GM12878 (cell line): Measurements from ENCODE around the gene BRME1. TPM values are rescaled to one million over a fixed set of nuclear protein-coding genes. Genes with fewer than 3 reads are reported as not detected.

ENCODE experiments used
- ATAC-seq: fragments of 200-7000 bp; cut with Tn5 transposase; 3 replicates; pipeline ENCODE4 v1.9.1; 2020; ENCODE audit warnings: mild to moderate bottlenecking, moderate library complexity
- BruUV-seq: library from RNA; stranded (reverse); fragments of 400-500 nt; replicated peaks from 2 replicates; lab custom pipeline; 2021; lab: Mats Ljungman, UMichigan
- CTCF ChIA-PET: fragments of 300-600 bp; sonication (Branson Sonifier 250); formaldehyde crosslinking; extraction: SDS; loops from one replicate; lab custom pipeline; 2021; ENCODE audit warnings: inconsistent platforms; lab: Yijun Ruan, JAX
- POLR2A ChIA-PET: fragments of 350-600 bp; formaldehyde crosslinking; extraction: SDS; loops from one replicate; lab custom pipeline; 2021; ENCODE audit warnings: inconsistent platforms; lab: Charles Lee
- RAD21 ChIA-PET: fragments of 300-600 bp; sonication (Branson Sonifier 250); formaldehyde crosslinking; loops from one replicate; lab custom pipeline; 2023; ENCODE audit warnings: antibody characterized with exemption; ENCODE audit not compliant: unreplicated experiment; lab: Charles Lee
- SMC1A ChIA-PET: fragments of 300-600 bp; sonication (Branson Sonifier 250); formaldehyde crosslinking; loops from one replicate; lab custom pipeline; 2023; ENCODE audit not compliant: unreplicated experiment, uncharacterized antibody; lab: Charles Lee
- DNase-seq: peaks from one replicate; pipeline ENCODE4 v3.0.0-alpha.2; 2011; ENCODE audit warnings: low read depth, low spot score
- FAIRE-seq: peaks from 3 replicates; lab custom pipeline; 2011; peaks lifted over from hg19 to GRCh38; lab: Jason Lieb, UNC
- H2AFZ ChIP-seq: 2 replicates; pipeline ENCODE4 v1.6.0; 2011; ENCODE audit warnings: low read depth, low read length, control low read depth; ENCODE audit not compliant: control insufficient read depth
- H3K27ac ChIP-seq: 2 replicates; pipeline ENCODE4 v1.5.1; 2011; ENCODE audit warnings: control low read depth; ENCODE audit not compliant: control insufficient read depth, insufficient read depth
- H3K27me3 ChIP-seq, 2 experiments: replicated peaks in 1 of 2; 2 replicates each; pipeline versions ENCODE4 v1.6.0 to v1.6.1; 2011; ENCODE audit warnings: low read length in 1 of 2; ENCODE audit not compliant: control insufficient read depth in 2 of 2, insufficient read depth in 2 of 2
- H3K36me3 ChIP-seq, 2 experiments: 2 replicates each; pipeline ENCODE4 v1.5.1; 2011; ENCODE audit warnings: low read length in 1 of 2; ENCODE audit not compliant: control insufficient read depth in 2 of 2, insufficient read depth in 2 of 2
- H3K4me1 ChIP-seq: 2 replicates; pipeline ENCODE4 v1.6.1; 2011; ENCODE audit warnings: mild to moderate bottlenecking, low read length, moderate library complexity, mixed read lengths; ENCODE audit not compliant: control insufficient read depth, insufficient read depth
- H3K4me2 ChIP-seq: 2 replicates; pipeline ENCODE4 v1.6.0; 2011; ENCODE audit warnings: control low read depth; ENCODE audit not compliant: control insufficient read depth, insufficient read depth
- H3K4me3 ChIP-seq: fragments of 200-600 bp; sonication (generic); 2 replicates; pipeline ENCODE4 v1.5.1; 2016
- H3K79me2 ChIP-seq: 2 replicates; pipeline ENCODE4 v1.6.0; 2011; ENCODE audit warnings: low read length; ENCODE audit not compliant: control insufficient read depth, insufficient read depth
- H3K9ac ChIP-seq: 2 replicates; pipeline ENCODE4 v1.8.0; 2011; ENCODE audit warnings: low read length, control low read depth, mixed read lengths; ENCODE audit not compliant: control insufficient read depth, insufficient read depth
- H3K9me3 ChIP-seq: replicated peaks from 3 replicates; pipeline ENCODE4 v1.5.1; 2011; ENCODE audit warnings: mild to moderate bottlenecking, low read length; ENCODE audit not compliant: control insufficient read depth, insufficient read depth
- H4K20me1 ChIP-seq: 2 replicates; pipeline ENCODE4 v1.6.0; 2011; ENCODE audit not compliant: control insufficient read depth, insufficient read depth
- CREB1 ChIP-seq: IDR thresholded peaks from 2 replicates; pipeline ENCODE4 v1.6.1; 2012; ENCODE audit warnings: low read depth, mild to moderate bottlenecking, inconsistent platforms
- IKZF1 ChIP-seq: fragments of 450-650 bp; conservative IDR thresholded peaks from 2 replicates; pipeline ENCODE4 v1.6.1; 2017; ENCODE audit warnings: antibody characterized with exemption, mild to moderate bottlenecking
- IKZF2 ChIP-seq, 2 experiments: fragments of 450-650 bp; IDR thresholded peaks; 2 replicates each; pipeline ENCODE4 v1.6.1; 2017; ENCODE audit warnings: mild to moderate bottlenecking in 2 of 2, moderate library complexity in 2 of 2
- YBX1 ChIP-seq: fragments of 450-650 bp; IDR thresholded peaks from 2 replicates; pipeline ENCODE4 v1.6.1; 2016; ENCODE audit warnings: antibody characterized with exemption
- WGBS: methylation state at CpG from one replicate; pipeline ENCODE4 v1.1.6; 2016; ENCODE audit warnings: low lambda C conversion rate; ENCODE audit not compliant: insufficient replicate concordance, insufficient coverage; ENCODE audit errors: missing lambda C conversion rate; 5-methylcytosine and 5-hydroxymethylcytosine counted together
- in situ Hi-C: fragments of 300-500 bp; cut with MboI; formaldehyde crosslinking; loops from 9 replicates; pipeline ENCODE4 v1.14.3; 2018; ENCODE audit warnings: mixed read lengths
- intact Hi-C: fragments of 100-400 bp; cut with micrococcal nuclease; formaldehyde crosslinking; loops from one replicate; pipeline ENCODE4 v1.14.2; 2022; ENCODE audit not compliant: unreplicated experiment
- polyA plus RNA-seq, 11 experiments: library from polyadenylated mRNA; depleted of rRNA in 4 of 11; unstranded in 6 of 11; stranded (reverse) in 5 of 11; fragments of >200 nt; fragmentation: Nextera tagmentation in 4 of 11; fragmentation: Illumina TruSeq in 1 of 11; extraction: Ambion mirVana in 4 of 11; extraction: Trizol in 1 of 11; gene quantifications; 1 replicate in 1 of 11; 2 replicates in 10 of 11; pipeline versions ENCODE4 v1.2.1 to v1.2.3, GENCODE V29; 2011 to 2016; ENCODE audit warnings: inconsistent platforms in 2 of 11, missing spikeins in 2 of 11, low read depth in 1 of 11
- total RNA-seq, 4 experiments: library from RNA; depleted of rRNA in 3 of 4; stranded (reverse); fragments of >200 nt in 3 of 4; fragmentation: Illumina TruSeq in 1 of 4; extraction: Trizol in 1 of 4; gene quantifications; 2 replicates each; pipeline versions ENCODE4 v1.2.1 to v1.2.3, GENCODE V29; 2013 to 2021
- TF ChIP-seq, protein P1 (sequence below): fragments of 150-350 bp; IDR thresholded peaks from 2 replicates; pipeline ENCODE4 v1.6.1; 2014; ENCODE audit warnings: mild to moderate bottlenecking, low read depth, low read length
- TF ChIP-seq, protein P2 (sequence below): fragments of 450-650 bp; IDR thresholded peaks from 2 replicates; pipeline ENCODE4 v1.6.1; 2016; ENCODE audit warnings: mild to moderate bottlenecking
- TF ChIP-seq, protein P3 (sequence below): IDR thresholded peaks from 2 replicates; pipeline ENCODE4 v1.6.1; 2011; ENCODE audit warnings: low read depth, mild to moderate bottlenecking, low read length, moderate library complexity, borderline replicate concordance; ENCODE audit errors: extremely low read depth

The BRME1 gene
- total and polyA plus RNA-seq, 10 of the 15 experiments (the other 5 are each of a cell fraction or from before 2014, with no cell fraction given): 0.07 to 2.2 (median 1.1) TPM; not detected in 1

DNA sequence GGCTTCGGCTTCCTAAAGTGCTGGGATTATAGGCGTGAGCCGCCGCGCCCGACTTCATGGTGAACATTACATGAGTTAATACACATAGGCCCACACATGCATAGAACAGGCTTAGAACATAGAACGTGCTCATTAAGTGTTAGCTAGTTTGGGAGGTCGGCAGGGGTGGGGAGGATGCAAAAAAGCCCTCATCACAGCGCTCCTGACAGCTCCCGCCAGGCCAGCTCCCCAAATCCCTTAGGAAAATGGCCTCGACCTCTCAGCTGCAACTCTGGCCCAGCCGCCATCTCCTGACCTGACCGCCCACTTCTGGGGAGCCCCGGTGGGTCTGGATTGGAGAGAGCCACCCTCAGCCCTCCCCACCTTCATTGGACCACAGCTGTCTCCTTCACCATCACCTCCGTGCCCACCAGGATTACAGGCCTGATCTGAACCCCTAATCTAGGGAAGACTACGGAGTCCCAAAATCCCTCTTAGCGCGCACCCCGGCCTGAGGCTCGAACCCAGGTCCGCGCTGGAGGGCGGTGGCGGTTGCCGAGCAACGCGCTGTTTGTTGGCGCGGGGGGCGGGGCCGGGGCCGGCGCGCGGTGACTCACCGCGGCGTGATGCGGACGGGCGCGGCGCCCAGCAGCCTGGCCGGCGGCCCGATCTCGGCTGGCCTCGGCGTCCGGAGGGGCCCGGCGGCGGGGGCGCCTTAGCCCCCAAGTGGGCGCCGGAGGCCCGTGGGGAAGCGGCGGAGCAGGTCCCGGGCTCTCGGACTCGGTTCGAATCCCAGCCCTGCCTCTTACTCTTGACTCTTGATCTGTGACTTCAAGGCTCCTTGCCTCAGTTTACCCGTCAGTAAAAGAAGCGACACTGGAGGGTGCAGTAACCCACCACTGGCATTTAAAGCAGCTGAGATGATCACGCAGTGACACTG lies 55.7 kb downstream of the BRME1 start (continued):
- TF ChIP-seq, protein P1, sequence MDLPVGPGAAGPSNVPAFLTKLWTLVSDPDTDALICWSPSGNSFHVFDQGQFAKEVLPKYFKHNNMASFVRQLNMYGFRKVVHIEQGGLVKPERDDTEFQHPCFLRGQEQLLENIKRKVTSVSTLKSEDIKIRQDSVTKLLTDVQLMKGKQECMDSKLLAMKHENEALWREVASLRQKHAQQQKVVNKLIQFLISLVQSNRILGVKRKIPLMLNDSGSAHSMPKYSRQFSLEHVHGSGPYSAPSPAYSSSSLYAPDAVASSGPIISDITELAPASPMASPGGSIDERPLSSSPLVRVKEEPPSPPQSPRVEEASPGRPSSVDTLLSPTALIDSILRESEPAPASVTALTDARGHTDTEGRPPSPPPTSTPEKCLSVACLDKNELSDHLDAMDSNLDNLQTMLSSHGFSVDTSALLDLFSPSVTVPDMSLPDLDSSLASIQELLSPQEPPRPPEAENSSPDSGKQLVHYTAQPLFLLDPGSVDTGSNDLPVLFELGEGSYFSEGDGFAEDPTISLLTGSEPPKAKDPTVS: no peak

DNA sequence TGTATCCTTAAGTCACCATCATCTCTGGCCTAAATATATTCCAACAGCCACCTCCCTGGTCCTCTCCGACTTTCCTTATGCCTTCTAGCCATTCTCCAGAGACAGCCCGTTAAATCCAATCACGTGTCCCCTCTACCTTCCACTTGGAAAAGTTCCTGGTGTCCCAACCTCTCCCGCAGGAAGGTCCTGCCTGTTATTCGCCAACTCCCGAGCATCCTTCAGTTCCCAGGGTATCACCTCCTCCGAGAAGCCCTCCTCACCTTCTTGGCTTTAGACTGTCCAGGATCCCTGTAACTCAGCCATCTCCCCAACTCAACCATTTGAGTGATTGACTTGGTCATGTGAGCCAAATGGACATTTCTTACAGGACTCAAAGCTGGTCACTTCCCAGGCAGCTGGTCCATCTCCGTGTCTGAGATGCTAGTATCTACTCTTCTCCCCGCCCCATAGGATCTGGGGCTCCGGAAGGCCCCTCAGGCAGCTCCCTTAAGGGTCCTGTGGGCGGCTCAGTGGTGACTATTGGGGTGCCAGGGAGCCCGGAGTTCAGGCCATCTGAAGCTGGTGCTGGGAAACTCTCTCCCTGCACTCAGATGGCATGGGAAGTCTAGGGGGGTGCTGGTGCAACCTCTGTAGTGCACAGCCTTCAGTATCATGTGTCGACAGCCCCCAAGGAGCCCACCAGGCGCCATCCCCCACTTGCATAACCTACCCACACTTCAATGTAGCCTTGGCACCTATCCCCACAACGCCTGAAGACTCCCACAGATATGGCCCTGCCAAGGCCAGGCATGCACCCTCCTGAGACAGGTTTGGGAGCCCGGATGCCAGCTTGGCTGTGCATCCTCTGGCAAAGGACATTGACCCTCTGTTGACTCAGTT lies 56.9 kb downstream of the BRME1 start:
- intact Hi-C loops: loop anchor here (10.0 kb wide), 1 partner anchor 694 kb away; the partner anchor contains the start of genes IER2 and STX10
- H4K20me1 ChIP-seq: no peaks in the 10 kb centered on the region
- WGBS: 80% methylated on average over 16 of the region's 16 CpGs
- H3K9me3 ChIP-seq: no peaks in the 10 kb centered on the region
- ChIA-PET CTCF (interaction anchor here (1.4 to 4.9 kb wide), 2 partner anchors 9 to 13 kb away, joined by 3 to 41 read pairs; no protein-coding TSS in a partner anchor), RAD21 (interaction anchor here (4.8 kb wide), 1 partner anchor 11 kb away, joined by 70 read pairs; no protein-coding TSS in a partner anchor), SMC1A (interaction anchor here (2.1 to 4.1 kb wide), 2 partner anchors 10 to 13 kb away, joined by 9 to 26 read pairs; no protein-coding TSS in a partner anchor), POLR2A (interaction anchor here (4.0 kb wide), 1 partner anchor 11 kb away, joined by 79 read pairs; no protein-coding TSS in a partner anchor)
- no peak overlapping the region for H3K4me2 ChIP-seq
- H3K27ac ChIP-seq: no peak overlapping the region
- H3K79me2 ChIP-seq: no peaks in the 10 kb centered on the region
- in situ Hi-C loops: loop anchor here (10.0 kb wide), 1 partner anchor 694 kb away; the partner anchor contains the start of genes IER2 and STX10
- H3K4me3 ChIP-seq: no peak overlapping the region
- H3K27me3 ChIP-seq: no peaks in the 10 kb centered on the region
- no TSS peak for BruUV-seq
- FAIRE-seq (no peak), DNase-seq (no peak), ATAC-seq (no peak)
- peaks cover 29% of the 10 kb centered on the region for H3K4me1 ChIP-seq
- H3K36me3 ChIP-seq: no peaks in the 10 kb centered on the region
- TF ChIP-seq IKZF2 (IDR thresholded peaks at IDR 0.05) (peak in 1 of 2 experiments; percentile 13; a peak in 1 of 4 replicates), CREB1 (no peak), YBX1 (no peak), IKZF1 (0 out of 2 replicates have a peak, but pooled peaks have one; percentile 13)
- TF ChIP-seq, protein P2, sequence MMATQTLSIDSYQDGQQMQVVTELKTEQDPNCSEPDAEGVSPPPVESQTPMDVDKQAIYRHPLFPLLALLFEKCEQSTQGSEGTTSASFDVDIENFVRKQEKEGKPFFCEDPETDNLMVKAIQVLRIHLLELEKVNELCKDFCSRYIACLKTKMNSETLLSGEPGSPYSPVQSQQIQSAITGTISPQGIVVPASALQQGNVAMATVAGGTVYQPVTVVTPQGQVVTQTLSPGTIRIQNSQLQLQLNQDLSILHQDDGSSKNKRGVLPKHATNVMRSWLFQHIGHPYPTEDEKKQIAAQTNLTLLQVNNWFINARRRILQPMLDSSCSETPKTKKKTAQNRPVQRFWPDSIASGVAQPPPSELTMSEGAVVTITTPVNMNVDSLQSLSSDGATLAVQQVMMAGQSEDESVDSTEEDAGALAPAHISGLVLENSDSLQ: peak; percentile 23; the same call in 1 of the 2 replicates
- TF ChIP-seq, protein P3, sequence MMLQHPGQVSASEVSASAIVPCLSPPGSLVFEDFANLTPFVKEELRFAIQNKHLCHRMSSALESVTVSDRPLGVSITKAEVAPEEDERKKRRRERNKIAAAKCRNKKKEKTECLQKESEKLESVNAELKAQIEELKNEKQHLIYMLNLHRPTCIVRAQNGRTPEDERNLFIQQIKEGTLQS: no peak
- H3K9ac ChIP-seq: no peak overlapping the region
- H2AFZ ChIP-seq: no peak overlapping the region
